DMS53 treated with DMSO at 0.1 percent for 48 hours (cell line): ENCODE data around the gene PRDM2.

Source experiments
- DNase-seq: peaks from one replicate; lab custom pipeline; 2025; ENCODE audit not compliant: unreplicated experiment; lab: John Stamatoyannopoulos, UW

PRDM2 gene

DNA sequence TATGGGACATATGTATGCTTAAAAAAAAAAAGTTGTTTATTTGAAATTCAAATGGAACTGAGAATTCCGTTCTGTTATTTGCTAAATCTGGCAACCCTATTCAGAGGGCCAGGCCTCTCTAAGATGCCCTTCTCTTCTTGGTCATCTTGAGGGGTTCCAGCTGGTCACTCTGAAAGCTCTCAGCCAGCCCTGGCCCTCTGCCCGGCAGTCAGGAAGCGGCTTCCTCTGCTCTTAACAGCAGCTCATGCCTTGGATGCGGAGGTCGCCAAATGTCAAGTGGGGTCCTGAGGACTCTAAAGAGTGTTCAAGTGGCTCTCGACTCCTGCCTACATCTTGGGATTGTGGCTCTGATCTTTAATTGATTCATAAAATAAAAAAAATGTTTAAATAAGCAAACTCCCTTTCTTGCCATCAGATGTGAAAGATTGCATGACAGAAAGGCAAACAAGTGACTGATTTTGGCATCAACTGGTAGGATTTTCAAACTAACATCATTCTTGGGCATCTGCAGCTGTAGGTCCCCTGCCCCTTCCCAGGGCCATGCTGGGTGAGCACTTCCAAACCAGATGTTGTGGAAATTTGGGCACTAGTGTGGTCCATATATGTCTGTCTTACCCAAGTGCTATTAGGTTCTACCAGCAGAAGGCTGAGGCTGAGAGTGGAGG, 130.8 kb downstream of the PRDM2 start:
- DNase-seq = no peak

GRCh38 chr1:13832100-13832499, 132.1 kb downstream of the PRDM2 start:
- no peak for DNase-seq

GRCh38 chr1:13832536-13832935, 132.5 kb downstream of the PRDM2 start:
- no peak for DNase-seq

DNA sequence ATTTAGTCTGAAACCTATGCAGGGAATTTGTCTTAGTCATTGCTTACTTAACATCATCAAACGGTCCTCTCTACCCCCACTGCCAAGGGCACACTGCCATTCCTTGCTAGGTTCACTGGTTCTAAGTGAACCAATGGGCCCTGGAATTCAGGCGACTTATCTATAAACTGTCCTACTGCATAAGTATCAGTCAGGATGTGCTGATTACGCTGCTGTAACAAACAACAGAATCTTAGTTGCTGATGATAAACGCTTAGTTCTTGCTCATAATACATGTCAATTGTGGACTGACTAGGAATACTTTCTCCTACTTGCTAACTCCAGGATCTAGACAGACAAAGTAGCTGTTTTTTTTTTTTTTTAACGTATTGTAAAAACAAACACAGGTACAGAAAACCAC, 136.1 kb downstream of the PRDM2 start:
- DNase-seq = no peak

GRCh38 chr1:13836631-13837030, 136.6 kb downstream of the PRDM2 start:
- DNase-seq = no peak

DNA sequence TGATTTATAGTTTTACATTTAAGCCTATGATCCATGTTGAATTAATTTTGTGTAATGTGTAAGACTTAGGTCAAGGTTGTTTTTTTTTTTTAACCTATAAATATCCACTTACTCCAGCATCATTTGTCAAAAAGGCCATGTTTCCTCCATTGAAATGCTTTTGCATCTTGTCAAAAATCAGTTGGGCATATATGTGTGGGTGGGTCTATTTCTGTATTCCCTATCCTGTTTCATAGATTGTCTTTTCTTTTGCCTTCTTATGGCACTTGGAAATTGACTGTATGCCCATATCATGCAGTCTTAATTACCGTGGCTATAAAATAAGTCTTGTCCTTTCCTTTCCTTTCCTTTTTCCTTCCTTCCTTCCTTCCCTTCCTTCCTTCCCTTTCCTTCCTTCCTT, 138.2 kb downstream of the PRDM2 start:
- DNase-seq = no peak

- DNase-seq = no peak
Measured at GRCh38 chr1:13842497-13842896, 142.5 kb downstream of the PRDM2 start.

DNA sequence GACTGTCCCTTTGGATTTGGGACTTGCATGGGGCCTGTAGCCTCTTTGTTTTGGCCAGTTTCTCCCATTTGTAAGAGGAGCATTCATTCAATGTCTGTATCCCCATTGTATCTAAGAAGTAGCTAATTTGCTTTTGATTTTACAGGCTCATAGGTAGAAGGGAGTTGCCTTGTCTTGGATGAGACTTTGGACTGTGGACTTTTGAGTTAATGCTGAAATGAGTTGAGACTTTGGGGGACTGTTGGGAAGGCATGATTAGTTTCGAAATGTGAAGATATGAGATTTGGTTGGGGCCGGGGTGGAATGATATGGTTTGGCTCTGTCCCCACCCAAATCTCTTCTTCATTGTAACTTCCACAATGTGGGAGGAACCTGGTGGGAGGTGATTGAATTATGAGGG, 151.7 kb downstream of the PRDM2 start:
- DNase-seq = no peak

- no peak for DNase-seq
Measured at GRCh38 chr1:13855554-13855953, 155.6 kb downstream of the PRDM2 start.

- no peak for DNase-seq
Measured at GRCh38 chr1:13860031-13860430, 160.0 kb downstream of the PRDM2 start.

DNA sequence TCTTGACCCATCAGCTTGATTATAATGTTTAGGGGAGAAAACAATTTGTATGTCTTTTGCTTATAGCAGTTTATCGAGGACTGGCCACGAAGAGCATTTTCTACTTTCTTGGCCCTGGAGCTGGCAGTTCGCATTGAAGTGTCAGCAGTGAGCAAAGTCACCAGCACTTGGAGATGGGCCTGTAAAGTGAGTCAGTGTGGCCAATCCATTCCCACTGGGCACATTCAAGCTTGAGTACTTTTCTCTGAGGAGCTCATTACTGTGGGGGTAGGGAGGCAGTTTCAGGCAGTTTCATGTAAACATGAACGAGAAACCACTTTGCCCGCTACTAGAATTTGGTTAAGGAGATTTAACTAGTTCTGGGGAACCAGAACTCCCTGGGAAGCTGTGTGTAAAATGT, 164.8 kb downstream of the PRDM2 start:
- DNase-seq = no peak

GRCh38 chr1:13865851-13866250, 165.9 kb downstream of the PRDM2 start:
- no peak for DNase-seq

DNA sequence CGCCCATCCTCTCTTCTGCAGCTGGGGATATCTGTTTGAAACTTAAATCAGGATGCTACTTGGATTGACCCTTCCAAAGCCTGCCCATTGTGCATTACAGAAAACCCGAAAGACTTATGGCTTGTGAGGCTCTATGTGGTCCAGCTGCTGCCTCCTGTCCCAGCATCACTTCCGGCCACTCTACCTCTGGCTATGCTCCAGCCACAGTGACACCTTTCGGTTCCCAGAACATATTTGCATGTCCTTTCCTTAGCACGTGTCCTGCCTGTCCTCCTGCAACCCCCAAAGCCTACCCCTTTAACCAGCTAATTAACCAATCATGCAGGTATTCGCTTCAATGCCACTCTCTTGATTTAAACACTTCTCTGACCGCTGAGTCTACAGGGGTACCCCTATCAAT, 167.6 kb downstream of the PRDM2 start:
- DNase-seq = no peak

DNA sequence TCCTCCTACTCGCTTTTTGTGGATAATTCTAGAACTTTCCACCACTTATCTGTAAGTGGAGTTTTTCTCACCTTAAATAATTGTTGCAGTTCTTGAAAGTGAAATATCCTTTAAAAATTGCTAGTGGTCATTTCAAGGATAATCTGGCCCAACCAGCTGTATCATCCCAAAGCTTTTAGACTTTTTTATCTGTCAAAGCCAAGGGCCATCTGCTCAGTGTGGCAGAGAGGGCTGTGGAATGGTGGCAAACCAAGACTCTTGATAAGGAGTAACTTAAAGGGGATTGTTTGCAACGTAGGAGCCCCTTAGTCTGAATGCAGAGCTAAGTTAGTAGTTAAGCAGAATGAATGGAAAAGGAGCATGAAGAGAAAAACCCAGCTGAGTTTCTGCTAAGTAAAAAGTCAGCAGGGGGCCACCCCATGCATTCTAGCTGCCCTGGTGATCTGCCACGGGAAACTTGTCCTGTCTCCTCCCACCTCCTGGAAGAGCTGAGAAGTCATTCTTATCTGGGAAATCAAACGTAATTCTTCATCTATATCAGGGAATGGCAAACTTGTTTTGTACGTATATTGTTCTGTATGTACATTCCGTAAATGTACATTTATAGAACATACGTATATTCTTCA, 169.3 kb downstream of the PRDM2 start:
- DNase-seq = no peak

DNA sequence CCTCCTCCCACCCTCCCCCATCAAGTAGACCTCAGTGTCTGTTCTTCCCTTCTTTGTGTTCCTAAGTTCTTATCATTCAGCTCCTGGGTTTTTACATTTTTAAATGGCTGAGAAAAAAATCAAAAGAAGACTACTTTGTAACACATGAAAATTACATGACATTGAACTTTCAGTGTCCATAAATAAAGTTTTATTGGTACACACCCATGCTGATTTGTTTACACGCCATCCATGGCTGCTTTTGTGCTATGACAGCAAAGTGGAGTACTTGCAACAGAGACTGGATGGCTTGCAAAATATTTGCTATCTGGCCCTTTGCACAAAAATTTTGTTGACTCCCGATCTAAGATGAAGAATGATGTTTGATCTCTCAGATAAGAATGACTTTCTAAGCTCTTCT, 171.4 kb downstream of the PRDM2 start:
- DNase-seq = no peak

DNA sequence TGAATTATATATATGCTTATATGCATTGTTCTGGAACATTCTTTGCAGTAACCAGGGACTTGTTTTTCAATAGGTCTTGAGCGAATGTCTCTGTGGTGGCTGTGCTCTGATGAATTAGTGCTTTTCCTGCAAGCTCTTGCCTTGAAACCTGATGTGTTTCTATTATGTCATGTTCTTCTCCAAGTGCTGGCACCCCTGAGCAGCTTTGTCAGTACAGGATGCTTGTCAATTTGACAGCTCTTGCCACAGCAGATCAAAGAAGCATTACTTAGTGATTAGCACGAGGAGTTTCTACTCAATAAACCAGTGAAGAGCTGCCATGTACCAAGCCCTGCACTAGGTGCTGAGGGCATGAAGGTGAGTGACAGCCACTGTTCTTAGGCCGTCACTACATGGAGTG, 171.9 kb downstream of the PRDM2 start:
- no peak for DNase-seq

GRCh38 chr1:13873032-13873431, 173.0 kb downstream of the PRDM2 start:
- DNase-seq = no peak
